ENCODE results near the gene YIPF5. TPM values are rescaled to one million over a fixed set of nuclear protein-coding genes. Genes with fewer than 3 reads are reported as not detected.

The YIPF5 gene
- total and polyA plus RNA-seq, 4 experiments from 2014 or later, result 50.5 to 70.8 (median 62.4) TPM

- H3K4me3 Mint-ChIP-seq, result no peak overlapping the region
- Histone ChIP-seq H3K4me3 (ENCODE audit: low read length in 2 of 2) (no peak overlapping the region), H3K27me3 (ENCODE audit: insufficient read depth, low read length) (no peaks in the 10 kb centered on the region), H3K36me3 (ENCODE audit: insufficient read depth, low read length) (no peaks in the 10 kb centered on the region), H3K4me1 (ENCODE audit: insufficient read depth, low read length) (peaks cover 49% of the 10 kb centered on the region), H3K27ac (ENCODE audit: low read depth, low read length) (no peak overlapping the region), H3K9me3 (ENCODE audit: control insufficient read depth in 1 of 2, low read length in 2 of 2) (no peaks in the 10 kb centered on the region)
- H3K9me3 Mint-ChIP-seq, result no peaks in the 10 kb centered on the region
- no peaks in the 10 kb centered on the region for H3K36me3 Mint-ChIP-seq
- H3K4me1 Mint-ChIP-seq, result peaks cover 16 to 35% (median 30%) of the 10 kb centered on the region in 4 donors
- H3K27me3 Mint-ChIP-seq, result no peaks in the 10 kb centered on the region
- peak in 3 of 5 donors; percentile 28 to 42 (median 38) for DNase-seq
- CTCF ChIA-PET (ENCODE audit: partially characterized antibody), result interaction anchor here (1.2 to 11.6 kb wide), 4 partner anchors 10 to 779 kb away, joined by 4 to 138 read pairs (median 5); partner anchors contain the start of genes KCTD16, NR3C1 and YIPF5
- no peak overlapping the region for H3K27ac Mint-ChIP-seq
- POLR2A ChIA-PET (ENCODE audit: partially characterized antibody), result interaction anchor here (0.9 to 1.4 kb wide), 2 partner anchors 13 to 780 kb away, joined by 3 to 6 read pairs; partner anchors contain the start of genes KCTD16, NR3C1 and YIPF5
- intact Hi-C loops (cut with micrococcal nuclease), result loop anchor here (5.0 kb wide), 1 partner anchor 876 kb away; no protein-coding TSS in a partner anchor
Measured at GRCh38 chr5:144183254-144183889, 12.9 kb upstream of the YIPF5 start.

- no peaks in the 10 kb centered on the region for H3K9me3 ChIP-seq (ENCODE audit: control insufficient read depth in 1 of 2, low read length in 2 of 2)
- Mint-ChIP-seq H3K4me3 (no peak overlapping the region), H3K4me1 (peaks cover 10 to 20% (median 15%) of the 10 kb centered on the region in 4 donors), H3K27ac (no peak overlapping the region), H3K36me3 (no peaks in the 10 kb centered on the region), H3K9me3 (no peaks in the 10 kb centered on the region), H3K27me3 (no peaks in the 10 kb centered on the region)
- CTCF ChIA-PET (ENCODE audit: partially characterized antibody), result interaction anchor here (3.6 kb wide), 1 partner anchor 12 kb away, joined by 18 read pairs; no protein-coding TSS in a partner anchor
- H3K4me1 ChIP-seq (ENCODE audit: insufficient read depth, low read length), result peaks cover 11% of the 10 kb centered on the region
- H3K27me3 ChIP-seq (ENCODE audit: insufficient read depth, low read length), result no peaks in the 10 kb centered on the region
- H3K36me3 ChIP-seq (ENCODE audit: insufficient read depth, low read length), result no peaks in the 10 kb centered on the region
- H3K4me3 ChIP-seq (ENCODE audit: low read length in 2 of 2), result no peak overlapping the region
- no peak overlapping the region for H3K27ac ChIP-seq (ENCODE audit: low read depth, low read length)
- POLR2A ChIA-PET (ENCODE audit: partially characterized antibody), result no interaction called here
- no peak for DNase-seq
- intact Hi-C loops (cut with micrococcal nuclease), result no loop called here
Measured at GRCh38 chr5:144179226-144179625, 8.8 kb upstream of the YIPF5 start.

- intact Hi-C loops (cut with micrococcal nuclease), result no loop called here
- Histone ChIP-seq H3K27ac (ENCODE audit: low read depth, low read length) (no peak overlapping the region), H3K4me3 (ENCODE audit: low read length in 2 of 2) (no peak overlapping the region), H3K27me3 (ENCODE audit: insufficient read depth, low read length) (no peaks in the 10 kb centered on the region), H3K4me1 (ENCODE audit: insufficient read depth, low read length) (no peaks in the 10 kb centered on the region), H3K36me3 (ENCODE audit: insufficient read depth, low read length) (no peaks in the 10 kb centered on the region), H3K9me3 (ENCODE audit: control insufficient read depth in 1 of 2, low read length in 2 of 2) (no peaks in the 10 kb centered on the region)
- no peaks in the 10 kb centered on the region for H3K36me3 Mint-ChIP-seq
- ChIA-PET POLR2A (ENCODE audit: partially characterized antibody) (no interaction called here), CTCF (ENCODE audit: partially characterized antibody) (no interaction called here)
- peak overlapping the region in 3 of 7 donors; percentile 27 to 65 (median 57) for H3K27ac Mint-ChIP-seq
- H3K4me1 Mint-ChIP-seq, result peaks cover 5 to 14% (median 9%) of the 10 kb centered on the region in 4 donors
- H3K9me3 Mint-ChIP-seq, result no peaks in the 10 kb centered on the region
- DNase-seq, result no peak
- H3K4me3 Mint-ChIP-seq, result no peak overlapping the region
- no peaks in the 10 kb centered on the region for H3K27me3 Mint-ChIP-seq
Measured at GRCh38 chr5:144177548-144177947, 7.1 kb upstream of the YIPF5 start.

GRCh38 chr5:144173766-144174165 is 3.3 kb upstream of the YIPF5 start:
- Mint-ChIP-seq H3K9me3 (no peaks in the 10 kb centered on the region), H3K36me3 (peaks cover 2 to 15% of the 10 kb centered on the region in 2 donors), H3K27ac (no peak overlapping the region), H3K4me3 (no peak overlapping the region), H3K27me3 (no peaks in the 10 kb centered on the region), H3K4me1 (peaks cover 21 to 36% (median 30%) of the 10 kb centered on the region in 4 donors)
- Histone ChIP-seq H3K36me3 (ENCODE audit: insufficient read depth, low read length) (no peaks in the 10 kb centered on the region), H3K4me3 (ENCODE audit: low read length in 2 of 2) (no peak overlapping the region), H3K4me1 (ENCODE audit: insufficient read depth, low read length) (peaks cover 19% of the 10 kb centered on the region), H3K9me3 (ENCODE audit: control insufficient read depth in 1 of 2, low read length in 2 of 2) (no peaks in the 10 kb centered on the region), H3K27ac (ENCODE audit: low read depth, low read length) (no peak overlapping the region), H3K27me3 (ENCODE audit: insufficient read depth, low read length) (no peaks in the 10 kb centered on the region)
- CTCF ChIA-PET (ENCODE audit: partially characterized antibody), result interaction anchor here (1.2 to 8.2 kb wide), 2 partner anchors 15 to 1170 kb away, joined by 3 to 138 read pairs; no protein-coding TSS in a partner anchor
- DNase-seq, result no peak
- POLR2A ChIA-PET (ENCODE audit: partially characterized antibody), result interaction anchor here (7.3 kb wide), 1 partner anchor 16 kb away, joined by 150 read pairs; no protein-coding TSS in a partner anchor
- intact Hi-C loops (cut with micrococcal nuclease), result loop anchor here (5.0 kb wide), 1 partner anchor 1171 kb away; no protein-coding TSS in a partner anchor

DNA sequence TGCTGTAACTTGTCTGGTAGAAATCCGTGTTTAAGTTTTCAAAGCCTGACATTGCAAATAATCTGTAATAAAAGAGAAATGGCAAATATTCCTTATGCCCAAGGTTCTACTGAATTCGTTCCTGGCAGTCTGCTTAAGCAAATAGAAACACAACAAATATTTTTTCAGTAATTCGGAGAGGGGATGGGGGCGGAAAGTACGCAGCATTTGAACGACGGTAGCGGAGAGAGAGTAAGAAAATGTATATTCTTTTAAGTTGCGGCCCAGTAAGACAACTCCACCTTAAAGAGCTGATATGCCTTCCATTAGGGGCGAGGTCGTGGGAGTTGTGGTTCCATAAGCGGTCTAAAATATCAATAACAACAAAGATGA is 569 bp downstream of the YIPF5 start:
- ChIA-PET POLR2A (ENCODE audit: partially characterized antibody) (interaction anchor here (1.1 to 7.3 kb wide), 6 partner anchors 14 to 1168 kb away, joined by 3 to 150 read pairs (median 6); partner anchors contain the start of gene NR3C1), CTCF (ENCODE audit: partially characterized antibody) (interaction anchor here (1.0 to 8.2 kb wide), 7 partner anchors 11 to 1161 kb away, joined by 3 to 138 read pairs (median 5); partner anchors contain the start of gene NR3C1)
- peak overlapping the region; percentile 90 to 99 (median 94) for H3K27ac Mint-ChIP-seq
- peaks cover 27 to 50% (median 46%) of the 10 kb centered on the region in 4 donors for H3K4me1 Mint-ChIP-seq
- Histone ChIP-seq H3K27ac (ENCODE audit: low read depth, low read length) (peak overlapping the region; percentile 92), H3K27me3 (ENCODE audit: insufficient read depth, low read length) (no peaks in the 10 kb centered on the region), H3K4me1 (ENCODE audit: insufficient read depth, low read length) (peaks cover 44% of the 10 kb centered on the region), H3K36me3 (ENCODE audit: insufficient read depth, low read length) (peaks cover 4% of the 10 kb centered on the region), H3K4me3 (ENCODE audit: low read length in 2 of 2) (peak overlapping the region; percentile 66 to 97), H3K9me3 (ENCODE audit: control insufficient read depth in 1 of 2, low read length in 2 of 2) (no peaks in the 10 kb centered on the region)
- no peak for DNase-seq
- peak overlapping the region; percentile 84 to 98 (median 93) for H3K4me3 Mint-ChIP-seq
- no peaks in the 10 kb centered on the region for H3K9me3 Mint-ChIP-seq
- peaks cover 18 to 49% of the 10 kb centered on the region in 2 donors for H3K36me3 Mint-ChIP-seq
- H3K27me3 Mint-ChIP-seq, result no peaks in the 10 kb centered on the region
- intact Hi-C loops (cut with micrococcal nuclease), result loop anchor here (1.0 to 5.0 kb wide), 5 partner anchors 18 to 1400 kb away; partner anchors contain the start of genes ARHGAP26 and NR3C1

GRCh38 chr5:144167998-144168397 is 2.5 kb downstream of the YIPF5 start:
- Mint-ChIP-seq H3K4me1 (peaks cover 27 to 50% (median 46%) of the 10 kb centered on the region in 4 donors), H3K27ac (peak overlapping the region in 4 of 7 donors; percentile 75 to 90 (median 78)), H3K36me3 (peaks cover 23 to 60% of the 10 kb centered on the region in 2 donors), H3K27me3 (no peaks in the 10 kb centered on the region), H3K4me3 (peak overlapping the region in 2 of 8 donors; percentile 63 to 76), H3K9me3 (no peaks in the 10 kb centered on the region)
- no peak for DNase-seq
- no peak overlapping the region for H3K4me3 ChIP-seq (ENCODE audit: low read length in 2 of 2)
- H3K27me3 ChIP-seq (ENCODE audit: insufficient read depth, low read length), result no peaks in the 10 kb centered on the region
- H3K9me3 ChIP-seq (ENCODE audit: control insufficient read depth in 1 of 2, low read length in 2 of 2), result no peaks in the 10 kb centered on the region
- peaks cover 44% of the 10 kb centered on the region for H3K4me1 ChIP-seq (ENCODE audit: insufficient read depth, low read length)
- H3K36me3 ChIP-seq (ENCODE audit: insufficient read depth, low read length), result peaks cover 19% of the 10 kb centered on the region
- POLR2A ChIA-PET (ENCODE audit: partially characterized antibody), result interaction anchor here (7.3 kb wide), 1 partner anchor 22 kb away, joined by 150 read pairs; no protein-coding TSS in a partner anchor
- CTCF ChIA-PET (ENCODE audit: partially characterized antibody), result interaction anchor here (1.8 kb wide), 1 partner anchor 28 kb away, joined by 4 read pairs; no protein-coding TSS in a partner anchor
- H3K27ac ChIP-seq (ENCODE audit: low read depth, low read length), result no peak overlapping the region
- intact Hi-C loops (cut with micrococcal nuclease), result no loop called here

DNA sequence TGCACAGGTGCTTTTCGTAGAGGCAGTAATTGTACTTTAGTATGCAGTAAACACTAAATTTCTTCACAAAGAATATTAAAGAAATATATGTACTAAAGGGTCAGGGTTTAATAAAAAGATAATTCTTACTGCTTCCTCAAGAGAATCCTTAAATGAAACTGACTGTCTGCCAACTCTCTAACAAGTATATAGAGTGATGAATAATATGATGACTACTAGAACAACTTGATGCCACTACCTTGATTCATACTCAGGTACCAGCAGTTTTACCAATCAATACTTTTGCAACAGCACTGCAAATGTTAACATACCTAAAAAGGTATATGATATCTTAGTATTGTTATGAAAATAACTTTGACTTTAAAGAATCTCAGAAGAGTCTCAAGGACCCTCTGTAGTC is 3.8 kb downstream of the YIPF5 start:
- peaks cover 30 to 55% (median 46%) of the 10 kb centered on the region in 4 donors for H3K4me1 Mint-ChIP-seq
- Histone ChIP-seq H3K9me3 (ENCODE audit: control insufficient read depth in 1 of 2, low read length in 2 of 2) (no peaks in the 10 kb centered on the region), H3K36me3 (ENCODE audit: insufficient read depth, low read length) (peaks cover 32% of the 10 kb centered on the region), H3K4me1 (ENCODE audit: insufficient read depth, low read length) (peaks cover 44% of the 10 kb centered on the region), H3K27ac (ENCODE audit: low read depth, low read length) (no peak overlapping the region), H3K27me3 (ENCODE audit: insufficient read depth, low read length) (no peaks in the 10 kb centered on the region), H3K4me3 (ENCODE audit: low read length in 2 of 2) (no peak overlapping the region)
- H3K4me3 Mint-ChIP-seq, result peak overlapping the region in 1 of 8 donors; percentile 12
- POLR2A ChIA-PET (ENCODE audit: partially characterized antibody), result no interaction called here
- DNase-seq, result no peak
- peaks cover 31 to 71% of the 10 kb centered on the region in 2 donors for H3K36me3 Mint-ChIP-seq
- no peaks in the 10 kb centered on the region for H3K27me3 Mint-ChIP-seq
- intact Hi-C loops (cut with micrococcal nuclease), result no loop called here
- no peak overlapping the region for H3K27ac Mint-ChIP-seq
- CTCF ChIA-PET (ENCODE audit: partially characterized antibody), result interaction anchor here (1.4 kb wide), 1 partner anchor 26 kb away, joined by 5 read pairs; no protein-coding TSS in a partner anchor
- no peaks in the 10 kb centered on the region for H3K9me3 Mint-ChIP-seq
